ENCODE data around the gene NPS.

NPS gene

DNA sequence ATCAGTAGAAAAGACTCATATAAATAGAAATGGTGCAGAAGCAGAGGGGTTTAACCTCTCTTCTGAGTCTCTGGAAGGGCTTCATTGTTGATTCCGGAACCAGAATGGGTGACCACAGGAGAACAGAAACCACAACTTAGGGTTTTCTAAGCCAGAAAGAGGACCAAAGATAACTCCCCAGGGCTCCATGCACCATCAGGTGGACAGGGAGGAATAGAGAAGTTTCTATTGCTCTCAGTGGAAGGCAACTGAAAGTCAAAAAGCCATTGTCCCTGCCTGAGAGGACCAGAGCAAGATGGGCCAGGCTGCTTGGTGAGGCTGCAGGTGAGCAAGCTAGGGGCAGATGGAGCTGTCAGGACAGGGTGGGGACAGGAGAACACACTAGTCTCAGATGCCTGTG is 14.6 kb upstream of the NPS start:
- DNase-seq (ENCODE audit: low read depth): no peak
- no peak overlapping the region for H3K4me3 ChIP-seq (ENCODE audit: low read depth, low read length)

DNA sequence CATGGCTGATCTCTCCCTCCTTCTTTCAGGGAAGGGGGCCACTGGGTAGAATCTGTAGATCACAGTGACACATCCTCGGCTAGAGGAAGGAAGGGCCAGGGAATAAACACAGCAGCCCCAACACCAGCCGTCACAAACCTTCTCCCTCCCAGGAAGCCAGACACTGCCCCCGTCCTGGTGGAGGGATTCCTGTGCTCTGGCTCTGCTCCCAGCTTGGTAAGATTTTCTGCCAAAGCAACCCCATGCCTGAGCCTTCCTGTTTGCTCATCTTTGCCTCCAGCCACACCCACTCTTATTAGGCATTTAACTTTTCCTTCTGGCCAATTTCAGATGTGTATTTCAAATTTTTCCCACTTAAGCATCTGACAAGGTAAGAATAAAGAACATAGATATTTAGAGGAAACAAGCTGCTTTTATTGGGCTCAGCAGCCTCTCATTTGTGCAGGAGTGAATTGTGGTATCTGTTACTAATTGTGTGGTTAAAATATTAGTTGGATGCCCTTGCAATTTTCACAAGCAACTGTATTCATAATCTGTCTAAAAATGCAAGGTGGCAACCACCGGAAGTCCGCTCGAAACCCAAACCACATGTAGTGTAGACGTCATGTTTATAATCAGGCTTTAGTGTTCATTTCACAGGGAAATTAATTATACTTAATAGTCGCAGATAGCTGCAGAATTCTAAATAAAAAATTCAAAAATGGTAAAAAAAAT is 13.2 kb upstream of the NPS start:
- no peak for DNase-seq (ENCODE audit: low read depth)
- TF ChIP-seq, protein P1, sequence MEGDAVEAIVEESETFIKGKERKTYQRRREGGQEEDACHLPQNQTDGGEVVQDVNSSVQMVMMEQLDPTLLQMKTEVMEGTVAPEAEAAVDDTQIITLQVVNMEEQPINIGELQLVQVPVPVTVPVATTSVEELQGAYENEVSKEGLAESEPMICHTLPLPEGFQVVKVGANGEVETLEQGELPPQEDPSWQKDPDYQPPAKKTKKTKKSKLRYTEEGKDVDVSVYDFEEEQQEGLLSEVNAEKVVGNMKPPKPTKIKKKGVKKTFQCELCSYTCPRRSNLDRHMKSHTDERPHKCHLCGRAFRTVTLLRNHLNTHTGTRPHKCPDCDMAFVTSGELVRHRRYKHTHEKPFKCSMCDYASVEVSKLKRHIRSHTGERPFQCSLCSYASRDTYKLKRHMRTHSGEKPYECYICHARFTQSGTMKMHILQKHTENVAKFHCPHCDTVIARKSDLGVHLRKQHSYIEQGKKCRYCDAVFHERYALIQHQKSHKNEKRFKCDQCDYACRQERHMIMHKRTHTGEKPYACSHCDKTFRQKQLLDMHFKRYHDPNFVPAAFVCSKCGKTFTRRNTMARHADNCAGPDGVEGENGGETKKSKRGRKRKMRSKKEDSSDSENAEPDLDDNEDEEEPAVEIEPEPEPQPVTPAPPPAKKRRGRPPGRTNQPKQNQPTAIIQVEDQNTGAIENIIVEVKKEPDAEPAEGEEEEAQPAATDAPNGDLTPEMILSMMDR (IDR thresholded peaks at IDR 0.05; ENCODE audit: control insufficient read depth, extremely low read depth, insufficient read depth): no peak
- H3K4me3 ChIP-seq (ENCODE audit: low read depth, low read length): no peak overlapping the region

More for the DNA sequence above, 14.6 kb upstream of the NPS start:
- TF ChIP-seq, protein P1 (IDR thresholded peaks at IDR 0.05; ENCODE audit: control insufficient read depth, extremely low read depth, insufficient read depth): no peak

DNA sequence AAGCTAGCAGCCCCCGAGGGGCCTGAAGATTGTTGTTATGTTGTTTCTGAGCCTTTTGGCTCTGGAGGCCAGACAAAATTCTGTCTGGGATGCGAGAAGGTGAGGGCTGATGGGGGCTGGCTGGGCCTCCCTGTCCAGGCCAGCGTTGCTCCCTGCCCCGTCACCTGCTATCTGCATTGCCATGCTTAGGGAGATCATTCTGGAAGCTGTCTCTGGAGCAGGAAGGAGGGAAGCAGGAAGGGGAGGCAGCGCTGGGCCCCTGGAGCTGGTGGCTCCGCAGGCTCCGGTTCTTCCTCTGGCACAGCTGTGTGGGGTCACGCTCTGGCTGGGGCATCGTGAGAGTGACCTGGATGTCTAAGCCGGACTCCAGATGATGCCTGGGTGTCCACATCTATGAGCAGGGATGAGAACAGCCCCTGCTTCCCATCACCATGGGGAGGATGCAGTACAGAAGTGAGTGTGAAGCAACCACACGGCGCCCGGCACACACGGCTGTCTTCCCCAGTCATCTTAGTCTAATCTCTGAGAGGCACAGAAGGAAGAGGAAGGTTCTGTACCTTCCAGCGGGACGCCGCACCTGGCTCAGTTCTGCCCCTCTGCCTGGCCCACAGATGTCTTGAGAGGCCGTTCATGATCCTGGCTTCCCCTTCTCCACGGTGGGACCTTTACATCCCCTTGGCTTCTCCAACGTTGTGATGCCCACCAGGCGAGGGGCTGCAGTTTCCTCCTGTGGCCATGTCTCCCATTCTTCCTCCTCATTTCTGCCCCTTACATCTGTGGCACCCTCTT is 11.9 kb upstream of the NPS start:
- H3K4me3 ChIP-seq (ENCODE audit: low read depth, low read length): no peak overlapping the region
- DNase-seq (ENCODE audit: low read depth): no peak
- TF ChIP-seq, protein P1 (IDR thresholded peaks at IDR 0.05; ENCODE audit: control insufficient read depth, extremely low read depth, insufficient read depth): no peak

DNA sequence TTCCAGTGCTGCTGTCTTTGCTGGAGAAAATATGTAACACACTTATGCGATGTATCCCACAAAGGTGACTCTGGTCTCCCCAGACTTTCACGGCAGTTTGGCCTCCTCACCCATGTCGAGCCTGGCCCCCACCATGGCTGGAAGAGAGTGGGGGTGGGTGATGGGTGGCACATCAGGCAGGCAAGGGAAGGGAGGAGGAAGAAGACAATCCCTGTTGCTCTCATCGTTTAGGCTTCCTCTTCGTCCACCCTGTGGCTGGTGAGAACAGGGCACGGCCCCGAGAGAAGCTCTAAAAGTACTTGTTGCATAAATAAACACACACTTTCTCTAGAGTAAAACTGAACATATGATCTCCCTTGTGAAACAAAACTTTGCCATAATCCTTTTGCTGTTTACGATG is 11.2 kb upstream of the NPS start:
- TF ChIP-seq, protein P1 (IDR thresholded peaks at IDR 0.05; ENCODE audit: control insufficient read depth, extremely low read depth, insufficient read depth): no peak
- no peak for DNase-seq (ENCODE audit: low read depth)

DNA sequence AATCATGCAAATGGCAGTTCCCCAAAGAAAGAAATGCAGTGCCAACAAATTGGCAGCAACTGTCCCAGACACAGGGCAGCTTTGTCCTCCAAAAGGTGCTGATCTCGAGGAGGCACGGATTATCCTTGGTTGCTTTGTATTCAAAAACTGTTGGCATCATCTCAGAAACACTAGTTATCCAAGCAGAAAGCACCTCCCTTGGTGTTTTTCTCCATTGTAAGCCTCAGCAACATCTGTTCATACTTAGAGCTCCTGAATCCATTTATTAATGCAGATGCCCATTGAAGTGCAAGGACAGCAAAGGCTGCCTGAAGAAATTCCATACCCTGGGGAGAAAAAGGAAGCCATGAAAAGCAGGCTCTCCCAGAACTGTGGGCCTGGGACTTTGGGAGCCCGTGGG is 1.1 kb upstream of the NPS start:
- no peak for DNase-seq (ENCODE audit: low read depth)
- TF ChIP-seq, protein P1 (IDR thresholded peaks at IDR 0.05; ENCODE audit: control insufficient read depth, extremely low read depth, insufficient read depth): no peak
- no peak overlapping the region for H3K4me3 ChIP-seq (ENCODE audit: low read depth, low read length)

More for the DNA sequence above, 11.2 kb upstream of the NPS start:
- no peak overlapping the region for H3K4me3 ChIP-seq (ENCODE audit: low read depth, low read length)

DNA sequence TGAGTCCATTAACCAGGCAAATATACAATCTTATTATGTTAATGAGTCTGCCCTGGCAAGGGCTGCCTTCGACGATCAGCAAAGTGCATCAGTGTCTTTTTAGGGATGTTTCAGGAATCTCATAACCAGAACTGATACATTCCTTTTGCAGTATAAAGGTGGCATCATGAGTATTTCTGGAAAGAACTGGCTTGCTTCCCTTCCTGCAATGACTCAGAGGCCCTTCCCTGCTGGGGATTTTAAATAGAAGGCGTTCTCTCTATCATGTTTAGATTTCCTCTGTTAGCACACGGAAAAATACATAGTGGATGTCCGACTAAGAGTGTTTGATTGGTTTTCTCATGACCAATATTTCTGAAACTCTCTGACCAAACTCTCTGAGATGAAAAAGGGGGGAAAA is 1.8 kb downstream of the NPS start:
- DNase-seq (ENCODE audit: low read depth): no peak
- H3K4me3 ChIP-seq (ENCODE audit: low read depth, low read length): no peak overlapping the region
- TF ChIP-seq, protein P1 (IDR thresholded peaks at IDR 0.05; ENCODE audit: control insufficient read depth, extremely low read depth, insufficient read depth): no peak

All from LNCaP clone FGC (cell line).